DND-41 (cell line): ENCODE measurements around the gene ARPP21.

ENCODE experiments used
- ATAC-seq: fragments of 200-7000 bp; cut with Tn5 transposase; 3 replicates; pipeline ENCODE4 v1.9.1; 2021; ENCODE audit warnings: low read depth; ENCODE audit not compliant: insufficient read depth
- DNase-seq: peaks from one replicate; pipeline ENCODE4 v3.0.0-alpha.2; 2020
- H2AFZ ChIP-seq: 2 replicates; pipeline ENCODE4 v1.6.0; 2012; ENCODE audit warnings: low read depth, low read length
- H3K27ac ChIP-seq: 2 replicates; pipeline ENCODE4 v1.5.1; 2012; ENCODE audit warnings: low read length, inconsistent platforms
- H3K27me3 ChIP-seq: fragments of 200-600 bp; sonication (generic); 2 replicates; pipeline ENCODE4 v1.6.0; 2012; ENCODE audit warnings: low read length, mild to moderate bottlenecking, inconsistent platforms; ENCODE audit not compliant: insufficient read depth, poor library complexity
- H3K36me3 ChIP-seq: 2 replicates; pipeline ENCODE4 v1.5.1; 2012; ENCODE audit warnings: low read length, inconsistent platforms; ENCODE audit not compliant: insufficient read depth
- H3K4me1 ChIP-seq: 2 replicates; pipeline ENCODE4 v1.5.1; 2012; ENCODE audit warnings: mild to moderate bottlenecking, low read length; ENCODE audit not compliant: insufficient read depth
- H3K4me2 ChIP-seq: 2 replicates; pipeline ENCODE4 v1.6.0; 2012; ENCODE audit warnings: mild to moderate bottlenecking, moderate library complexity, low read length, inconsistent platforms; ENCODE audit not compliant: insufficient read depth
- H3K4me3 ChIP-seq, 2 experiments: fragments of 200-600 bp in 1 of 2; shearing (Covaris generic) in 1 of 2; 2 replicates each; pipeline ENCODE4 v1.5.1; 2012 to 2016; ENCODE audit warnings: inconsistent platforms in 2 of 2, low read length in 2 of 2, mild to moderate bottlenecking in 2 of 2, low read depth in 1 of 2, moderate library complexity in 1 of 2
- H3K79me2 ChIP-seq: 2 replicates; pipeline ENCODE4 v1.6.0; 2012; ENCODE audit warnings: low read length, inconsistent platforms; ENCODE audit not compliant: insufficient read depth
- H3K9ac ChIP-seq: 2 replicates; pipeline ENCODE4 v1.6.0; 2012; ENCODE audit warnings: low read depth, mild to moderate bottlenecking, inconsistent platforms, low read length, moderate library complexity
- H3K9me3 ChIP-seq: 2 replicates; pipeline ENCODE4 v1.5.1; 2012; ENCODE audit warnings: low read length, moderate library complexity, mild to moderate bottlenecking, inconsistent platforms; ENCODE audit not compliant: insufficient read depth, severe bottlenecking
- H4K20me1 ChIP-seq: 2 replicates; pipeline ENCODE4 v1.6.0; 2012; ENCODE audit warnings: low read length; ENCODE audit not compliant: insufficient read depth
- EZH2 ChIP-seq: IDR thresholded peaks from 3 replicates; pipeline ENCODE4 v1.6.1; 2012; ENCODE audit warnings: borderline replicate concordance, low read depth, mild to moderate bottlenecking, moderate library complexity, low read length, inconsistent platforms; ENCODE audit not compliant: severe bottlenecking
- TF ChIP-seq, protein P1 (sequence below): IDR thresholded peaks from 2 replicates; pipeline ENCODE4 v1.5.1; 2012; ENCODE audit warnings: borderline replicate concordance, low read length, moderate library complexity, mild to moderate bottlenecking; ENCODE audit not compliant: poor library complexity, severe bottlenecking; ENCODE audit errors: extremely low read depth

The ARPP21 gene

DNA sequence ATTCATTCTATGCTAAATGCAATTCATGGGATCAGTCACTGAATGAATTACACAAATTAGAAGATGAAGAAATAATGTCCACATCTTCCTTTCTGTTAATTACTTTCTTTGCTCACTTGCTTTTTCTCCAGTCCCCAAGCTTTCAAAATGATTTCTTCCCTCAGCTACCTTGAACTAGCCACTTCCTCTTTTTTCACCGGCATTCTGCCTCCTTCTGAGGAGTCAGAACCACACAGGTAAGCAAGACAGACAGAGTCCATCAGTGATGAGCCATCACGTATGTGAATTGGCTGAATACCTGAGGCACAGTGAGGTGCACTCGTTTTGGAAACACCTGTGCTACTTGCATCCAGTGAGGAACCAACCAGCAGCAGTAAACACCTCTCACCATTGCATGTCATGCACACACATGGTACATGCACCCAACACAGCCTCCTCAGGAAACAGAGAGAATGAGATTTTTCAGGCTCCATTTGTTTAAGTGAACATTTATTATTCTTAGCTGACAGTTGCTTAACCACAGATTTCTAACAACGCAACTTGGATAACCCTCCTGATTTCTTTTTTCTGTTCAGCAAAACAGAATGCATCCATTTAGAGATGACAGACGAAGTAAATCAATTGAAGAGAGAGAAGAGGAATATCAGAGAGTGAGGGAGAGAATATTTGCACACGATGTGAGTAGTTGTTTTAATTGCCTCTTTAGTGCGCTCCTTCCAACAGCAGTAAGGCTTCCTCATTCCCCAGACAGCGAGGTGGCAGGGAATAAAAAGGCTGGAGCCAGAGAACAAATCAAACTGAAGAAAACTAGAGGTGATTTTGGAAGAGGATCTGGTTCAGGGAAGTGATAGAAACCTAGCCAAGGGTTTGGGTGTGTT lies 69.3 kb downstream of the ARPP21 start:
- peak overlapping the region; percentile 15; the same call in 1 of the 2 replicates for H3K27ac ChIP-seq
- no peak for DNase-seq
- no peaks in the 10 kb centered on the region for H3K9me3 ChIP-seq
- H4K20me1 ChIP-seq, result peaks cover 16% of the 10 kb centered on the region
- H3K27me3 ChIP-seq, result no peaks in the 10 kb centered on the region
- ATAC-seq, result no peak
- no peak overlapping the region for H3K9ac ChIP-seq
- H3K4me2 ChIP-seq, result no peak overlapping the region
- H3K4me3 ChIP-seq, result no peak overlapping the region
- H2AFZ ChIP-seq, result no peak overlapping the region
- H3K79me2 ChIP-seq, result peaks cover 96% of the 10 kb centered on the region
- no peak for TF ChIP-seq EZH2
- TF ChIP-seq, protein P1, sequence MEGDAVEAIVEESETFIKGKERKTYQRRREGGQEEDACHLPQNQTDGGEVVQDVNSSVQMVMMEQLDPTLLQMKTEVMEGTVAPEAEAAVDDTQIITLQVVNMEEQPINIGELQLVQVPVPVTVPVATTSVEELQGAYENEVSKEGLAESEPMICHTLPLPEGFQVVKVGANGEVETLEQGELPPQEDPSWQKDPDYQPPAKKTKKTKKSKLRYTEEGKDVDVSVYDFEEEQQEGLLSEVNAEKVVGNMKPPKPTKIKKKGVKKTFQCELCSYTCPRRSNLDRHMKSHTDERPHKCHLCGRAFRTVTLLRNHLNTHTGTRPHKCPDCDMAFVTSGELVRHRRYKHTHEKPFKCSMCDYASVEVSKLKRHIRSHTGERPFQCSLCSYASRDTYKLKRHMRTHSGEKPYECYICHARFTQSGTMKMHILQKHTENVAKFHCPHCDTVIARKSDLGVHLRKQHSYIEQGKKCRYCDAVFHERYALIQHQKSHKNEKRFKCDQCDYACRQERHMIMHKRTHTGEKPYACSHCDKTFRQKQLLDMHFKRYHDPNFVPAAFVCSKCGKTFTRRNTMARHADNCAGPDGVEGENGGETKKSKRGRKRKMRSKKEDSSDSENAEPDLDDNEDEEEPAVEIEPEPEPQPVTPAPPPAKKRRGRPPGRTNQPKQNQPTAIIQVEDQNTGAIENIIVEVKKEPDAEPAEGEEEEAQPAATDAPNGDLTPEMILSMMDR, result peak; percentile 1
- H3K4me1 ChIP-seq, result no peaks in the 10 kb centered on the region
- H3K36me3 ChIP-seq, result peaks cover 99% of the 10 kb centered on the region

DNA sequence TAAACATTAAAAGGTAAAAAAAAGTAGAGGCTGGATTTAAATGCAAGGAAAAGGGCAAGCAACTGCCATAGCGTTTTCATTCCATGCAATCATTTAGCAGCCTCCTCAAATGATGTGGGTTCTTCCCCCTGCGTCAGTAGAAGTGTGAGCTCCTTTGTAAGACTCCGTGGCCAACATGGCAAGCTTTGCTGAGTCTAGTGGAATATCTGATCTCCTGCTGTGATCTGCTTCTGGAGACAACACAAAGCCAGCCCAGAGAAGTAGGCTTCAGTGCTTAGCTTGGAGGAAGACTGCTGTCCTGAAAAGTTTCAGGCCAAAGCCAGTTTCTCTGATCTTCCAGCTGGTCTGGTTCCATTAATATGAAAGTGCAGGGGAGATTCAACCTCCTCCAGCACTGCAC lies 70.4 kb downstream of the ARPP21 start:
- Histone ChIP-seq H3K79me2 (peaks cover 95% of the 10 kb centered on the region), H3K9me3 (no peaks in the 10 kb centered on the region), H3K9ac (no peak overlapping the region), H3K36me3 (peaks cover 99% of the 10 kb centered on the region), H3K4me1 (no peaks in the 10 kb centered on the region), H3K27me3 (no peaks in the 10 kb centered on the region), H3K27ac (no peak overlapping the region), H2AFZ (no peak overlapping the region), H3K4me3 (no peak overlapping the region), H4K20me1 (peaks cover 16% of the 10 kb centered on the region), H3K4me2 (no peak overlapping the region)
- no peak for DNase-seq
- ATAC-seq, result no peak
- no peak for TF ChIP-seq EZH2
- TF ChIP-seq, protein P1, result no peak

DNA sequence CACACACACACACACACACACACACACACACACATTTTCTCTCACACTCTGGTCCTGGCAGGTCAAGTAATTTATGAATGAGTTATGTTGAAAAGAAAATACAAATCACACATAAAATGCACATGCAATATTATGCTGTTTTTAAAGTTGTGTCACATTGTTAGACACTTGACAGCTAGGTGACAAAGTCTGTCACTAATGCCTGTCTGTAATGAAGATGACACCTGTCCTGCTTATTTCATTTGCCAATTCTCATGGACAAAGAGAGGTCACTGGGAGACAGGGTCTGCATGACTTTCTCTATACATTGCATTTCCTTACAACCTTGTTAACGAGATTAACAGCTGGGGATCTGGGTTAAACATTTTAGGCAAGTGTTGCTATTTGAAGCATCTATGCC lies 71.2 kb downstream of the ARPP21 start:
- no peaks in the 10 kb centered on the region for H3K4me1 ChIP-seq
- ATAC-seq (no peak), DNase-seq (no peak)
- no peaks in the 10 kb centered on the region for H3K9me3 ChIP-seq
- H3K27me3 ChIP-seq, result no peaks in the 10 kb centered on the region
- H4K20me1 ChIP-seq, result peaks cover 18% of the 10 kb centered on the region
- TF ChIP-seq, protein P1, result no peak
- no peak for TF ChIP-seq EZH2
- H3K36me3 ChIP-seq, result peaks cover 99% of the 10 kb centered on the region
- no peak overlapping the region for H3K27ac ChIP-seq
- no peak overlapping the region for H3K9ac ChIP-seq
- no peak overlapping the region for H2AFZ ChIP-seq
- no peak overlapping the region for H3K4me3 ChIP-seq
- H3K79me2 ChIP-seq, result peaks cover 94% of the 10 kb centered on the region
- H3K4me2 ChIP-seq, result no peak overlapping the region
